OCI-LY1 (cell line): ENCODE results near the gene OXCT2.

Experiments
- H2AFZ ChIP-seq: fragments of 200-600 bp; sonication (generic), shearing (Covaris generic); 2 replicates; pipeline ENCODE4 v1.6.0; 2014; ENCODE audit warnings: antibody characterized with exemption, mild to moderate bottlenecking, low read length
- H3F3A ChIP-seq: fragments of 200-600 bp; sonication (generic), shearing (Covaris generic); 2 replicates; pipeline ENCODE4 v1.6.0; 2014; ENCODE audit warnings: mild to moderate bottlenecking, antibody characterized with exemption, low read length, moderate library complexity; ENCODE audit not compliant: insufficient read depth
- H3K27ac ChIP-seq: fragments of 200-600 bp; sonication (generic); 2 replicates; pipeline ENCODE4 v1.5.1; 2014; ENCODE audit warnings: low read length, mixed run types, mild to moderate bottlenecking, low read depth; ENCODE audit not compliant: poor library complexity, severe bottlenecking
- H3K27me3 ChIP-seq: fragments of 200-600 bp; sonication (generic); 2 replicates; pipeline ENCODE4 v1.6.0; 2014; ENCODE audit warnings: antibody characterized with exemption, mild to moderate bottlenecking, low read length, moderate library complexity; ENCODE audit not compliant: insufficient read depth
- H3K36me3 ChIP-seq: fragments of 200-600 bp; sonication (generic); 2 replicates; pipeline ENCODE4 v1.6.1; 2014; ENCODE audit warnings: mild to moderate bottlenecking, antibody characterized with exemption, low read length, moderate library complexity, mixed read lengths; ENCODE audit not compliant: insufficient read depth
- H3K4me1 ChIP-seq: fragments of 200-600 bp; sonication (generic); 2 replicates; pipeline ENCODE4 v1.5.1; 2014; ENCODE audit warnings: mild to moderate bottlenecking, low read length, moderate library complexity; ENCODE audit not compliant: insufficient read depth, severe bottlenecking
- H3K4me2 ChIP-seq: fragments of 200-600 bp; sonication (generic), shearing (Covaris generic); 2 replicates; pipeline ENCODE4 v1.6.1; 2014; ENCODE audit warnings: low read length
- H3K4me3 ChIP-seq: fragments of 200-600 bp; sonication (generic); 2 replicates; pipeline ENCODE4 v1.5.1; 2014; ENCODE audit warnings: low read length, low read depth, mild to moderate bottlenecking, mixed read lengths; ENCODE audit not compliant: poor library complexity, severe bottlenecking
- H3K79me2 ChIP-seq: fragments of 200-600 bp; shearing (Covaris generic); 2 replicates; pipeline ENCODE4 v1.6.1; 2016; ENCODE audit warnings: mixed run types, low read length, mixed read lengths; ENCODE audit not compliant: insufficient read depth
- H3K9ac ChIP-seq: fragments of 200-600 bp; sonication (generic), shearing (Covaris generic); 2 replicates; pipeline ENCODE4 v1.6.1; 2014; ENCODE audit warnings: mild to moderate bottlenecking, low read length, mixed read lengths
- H3K9me2 ChIP-seq: fragments of 200-600 bp; sonication (generic), shearing (Covaris generic); 2 replicates; pipeline ENCODE4 v1.6.1; 2014; ENCODE audit warnings: low read depth, mild to moderate bottlenecking, low read length, mixed read lengths
- H3K9me3 ChIP-seq: fragments of 200-600 bp; shearing (Covaris generic); 2 replicates; pipeline ENCODE4 v1.6.1; 2014; ENCODE audit warnings: low read length, mixed read lengths
- H4K20me1 ChIP-seq: fragments of 200-600 bp; sonication (generic), shearing (Covaris generic); 2 replicates; pipeline ENCODE4 v1.6.0; 2016; ENCODE audit warnings: mild to moderate bottlenecking, low read length; ENCODE audit not compliant: insufficient read depth
- CTCF ChIP-seq: fragments of 200-600 bp; sonication (generic), shearing (Covaris generic); IDR thresholded peaks from 2 replicates; pipeline ENCODE4 v1.5.1; 2017; ENCODE audit warnings: mild to moderate bottlenecking, antibody characterized with exemption, low read length, moderate library complexity, mixed read lengths
- EZH2 ChIP-seq: fragments of 200-600 bp; sonication (generic), shearing (Covaris generic); IDR thresholded peaks from 2 replicates; pipeline ENCODE4 v1.8.0; 2017; ENCODE audit warnings: borderline replicate concordance, mixed run types, mild to moderate bottlenecking, antibody characterized with exemption, low read length, moderate library complexity, mixed read lengths

The OXCT2 gene

GRCh38 chr1:39751595-39751994 is 19.6 kb downstream of the OXCT2 start:
- H3K4me3 ChIP-seq = no peak overlapping the region
- H3K79me2 ChIP-seq = no peaks in the 10 kb centered on the region
- no peaks in the 10 kb centered on the region for H3K9me2 ChIP-seq
- TF ChIP-seq EZH2 (no peak), CTCF (no peak)
- no peaks in the 10 kb centered on the region for H3K4me1 ChIP-seq
- no peaks in the 10 kb centered on the region for H4K20me1 ChIP-seq
- no peak overlapping the region for H3K27ac ChIP-seq
- no peak overlapping the region for H2AFZ ChIP-seq
- H3F3A ChIP-seq = no peaks in the 10 kb centered on the region
- peaks cover 96% of the 10 kb centered on the region for H3K36me3 ChIP-seq
- no peaks in the 10 kb centered on the region for H3K9me3 ChIP-seq
- H3K9ac ChIP-seq = no peak overlapping the region
- H3K27me3 ChIP-seq = no peaks in the 10 kb centered on the region
- H3K4me2 ChIP-seq = no peak overlapping the region

- no peak overlapping the region for H3K4me3 ChIP-seq
- no peak overlapping the region for H3K4me2 ChIP-seq
- H3K9me2 ChIP-seq = no peaks in the 10 kb centered on the region
- H4K20me1 ChIP-seq = no peaks in the 10 kb centered on the region
- H3K79me2 ChIP-seq = no peaks in the 10 kb centered on the region
- H3K36me3 ChIP-seq = peaks cover 94% of the 10 kb centered on the region
- H3K27ac ChIP-seq = no peak overlapping the region
- TF ChIP-seq CTCF (no peak), EZH2 (no peak)
- no peaks in the 10 kb centered on the region for H3K27me3 ChIP-seq
- H2AFZ ChIP-seq = no peak overlapping the region
- H3K4me1 ChIP-seq = peaks cover 10% of the 10 kb centered on the region
- no peak overlapping the region for H3K9ac ChIP-seq
- no peaks in the 10 kb centered on the region for H3K9me3 ChIP-seq
- H3F3A ChIP-seq = no peaks in the 10 kb centered on the region
Measured at GRCh38 chr1:39745016-39745670, 26.0 kb downstream of the OXCT2 start.

- peaks cover 40% of the 10 kb centered on the region for H3K36me3 ChIP-seq
- H3K79me2 ChIP-seq = no peaks in the 10 kb centered on the region
- peak within 1 kb of the TSS; percentile 86 for H3K4me3 ChIP-seq
- H3K4me1 ChIP-seq = peaks cover 26% of the 10 kb centered on the region
- H3K9ac ChIP-seq = peak within 1 kb of the TSS; percentile 83
- no peaks in the 10 kb centered on the region for H3K27me3 ChIP-seq
- H2AFZ ChIP-seq = peak within 1 kb of the TSS; percentile 83; the same call in 1 of the 2 replicates
- H4K20me1 ChIP-seq = no peaks in the 10 kb centered on the region
- H3K9me3 ChIP-seq = no peaks in the 10 kb centered on the region
- H3K9me2 ChIP-seq = no peaks in the 10 kb centered on the region
- TF ChIP-seq EZH2 (no peak), CTCF (no peak)
- peak within 1 kb of the TSS; percentile 94 for H3K4me2 ChIP-seq
- H3K27ac ChIP-seq = no peak within 1 kb of the TSS
- H3F3A ChIP-seq = no peaks in the 10 kb centered on the region
Measured at GRCh38 chr1:39738622-39739366, 32.4 kb downstream of the OXCT2 start, which contains the start of gene PPIE. Gene PPIE, plus strand, starts transcription at chr1:39738882. Its CDS starts 19 bp downstream, at chr1:39738901.
